ENCODE measurements around the gene TTC16. TPM values are rescaled to one million over a fixed set of nuclear protein-coding genes. Genes with fewer than 3 reads are reported as not detected.
A peak's percentile ranks its signal among the peaks of the same experiment; 100 is the strongest.

The TTC16 gene
- total RNA-seq, 2 experiments from 2014 or later = 1.6 to 2.1 TPM

DNA sequence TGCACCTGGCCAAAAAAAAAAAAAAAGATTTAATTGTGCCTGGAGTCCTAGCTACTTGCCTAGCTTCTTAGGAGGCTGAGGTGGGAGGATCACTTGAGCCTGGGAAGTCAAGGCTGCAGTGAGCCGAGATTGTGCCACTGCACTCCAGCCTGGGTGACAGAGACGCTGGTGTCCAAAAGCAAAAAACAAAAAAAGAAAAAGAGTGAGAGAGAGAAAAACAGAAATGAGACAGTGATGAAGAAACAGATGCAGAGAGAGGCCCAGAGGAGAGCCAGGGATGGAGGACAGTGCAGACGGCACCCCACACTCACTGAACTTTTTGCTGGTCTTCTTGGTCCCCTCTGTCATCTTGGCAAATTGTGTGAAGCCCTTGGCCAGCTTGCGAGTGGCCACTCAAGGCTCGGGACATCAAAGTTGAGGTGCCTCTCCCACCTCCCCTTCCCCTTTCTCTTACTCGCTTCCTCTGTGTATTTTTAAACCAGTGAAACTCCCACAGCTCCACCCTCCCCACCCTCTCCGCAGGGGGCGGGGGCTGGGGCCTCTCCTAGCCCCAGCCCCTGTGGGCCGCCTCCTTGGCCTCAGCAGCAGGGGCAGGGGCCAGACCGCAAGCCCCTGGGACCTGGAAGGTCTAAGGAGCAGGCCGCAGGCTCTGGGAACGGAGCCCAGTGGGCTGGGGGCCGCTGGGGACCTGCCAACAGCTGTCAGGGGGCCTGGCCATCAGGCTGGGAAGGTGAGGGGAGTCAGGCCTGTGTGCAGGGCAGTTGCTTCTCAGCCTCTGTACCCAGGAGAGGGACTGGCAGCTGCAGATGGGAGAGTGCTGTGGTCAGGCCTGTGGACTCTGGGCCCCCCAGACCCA is 62.6 kb downstream of the TTC16 start, which contains the start of gene SH2D3C:
TSS of gene SH2D3C (minus strand) at position 387 of the 856 bp plus-strand sequence. CDS start at position 348, 39 bp downstream.
- Histone ChIP-seq H3K4me3 (ENCODE audit: low read length) (peak within 1 kb of the TSS; percentile 80), H3K4me1 (ENCODE audit: insufficient read depth, low read length) (peaks cover 88% of the 10 kb centered on the region), H3K36me3 (ENCODE audit: insufficient read depth, low read length) (peaks cover 12% of the 10 kb centered on the region), H3K9me3 (ENCODE audit: control insufficient read depth in 1 of 2, insufficient read depth in 1 of 2, low read length in 2 of 2) (no peaks in the 10 kb centered on the region), H3K27me3 (ENCODE audit: control insufficient read depth in 1 of 2, insufficient read depth in 2 of 2, low read length in 2 of 2) (no peaks in the 10 kb centered on the region), H3K27ac (ENCODE audit: low read depth in 1 of 2, low read length in 2 of 2) (peak within 1 kb of the TSS; percentile 86 to 90)
- peaks cover 69% of the 10 kb centered on the region for H3K4me1 Mint-ChIP-seq (ENCODE audit: low read depth)
- peak within 1 kb of the TSS; percentile 96 for H3K4me3 Mint-ChIP-seq
- TF ChIP-seq, protein P1, sequence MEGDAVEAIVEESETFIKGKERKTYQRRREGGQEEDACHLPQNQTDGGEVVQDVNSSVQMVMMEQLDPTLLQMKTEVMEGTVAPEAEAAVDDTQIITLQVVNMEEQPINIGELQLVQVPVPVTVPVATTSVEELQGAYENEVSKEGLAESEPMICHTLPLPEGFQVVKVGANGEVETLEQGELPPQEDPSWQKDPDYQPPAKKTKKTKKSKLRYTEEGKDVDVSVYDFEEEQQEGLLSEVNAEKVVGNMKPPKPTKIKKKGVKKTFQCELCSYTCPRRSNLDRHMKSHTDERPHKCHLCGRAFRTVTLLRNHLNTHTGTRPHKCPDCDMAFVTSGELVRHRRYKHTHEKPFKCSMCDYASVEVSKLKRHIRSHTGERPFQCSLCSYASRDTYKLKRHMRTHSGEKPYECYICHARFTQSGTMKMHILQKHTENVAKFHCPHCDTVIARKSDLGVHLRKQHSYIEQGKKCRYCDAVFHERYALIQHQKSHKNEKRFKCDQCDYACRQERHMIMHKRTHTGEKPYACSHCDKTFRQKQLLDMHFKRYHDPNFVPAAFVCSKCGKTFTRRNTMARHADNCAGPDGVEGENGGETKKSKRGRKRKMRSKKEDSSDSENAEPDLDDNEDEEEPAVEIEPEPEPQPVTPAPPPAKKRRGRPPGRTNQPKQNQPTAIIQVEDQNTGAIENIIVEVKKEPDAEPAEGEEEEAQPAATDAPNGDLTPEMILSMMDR (IDR thresholded peaks at IDR 0.05) = no peak
- intact Hi-C loops (cut with DNase I, micrococcal nuclease) = no loop called here
- ChIA-PET POLR2A (interaction anchor here (0.6 to 2.2 kb wide), 7 partner anchors 9 to 1034 kb away, joined by 3 to 16 read pairs (median 3); no protein-coding TSS in a partner anchor), CTCF (interaction anchor here (0.6 to 3.4 kb wide), 3 partner anchors 44 to 143 kb away, joined by 3 to 17 read pairs (median 4); partner anchors contain the start of gene TOR2A)
- DNase-seq (peak in 9 of 14 experiments; percentile 41 to 67 (median 62)), ATAC-seq (ENCODE audit: poor library complexity) (peak; percentile 37)
- H3K27me3 Mint-ChIP-seq = no peaks in the 10 kb centered on the region
- H3K9me3 Mint-ChIP-seq = no peaks in the 10 kb centered on the region
- peaks cover 28% of the 10 kb centered on the region for H3K36me3 Mint-ChIP-seq (ENCODE audit: low read depth)
- peak within 1 kb of the TSS; percentile 97 for H3K27ac Mint-ChIP-seq

DNA sequence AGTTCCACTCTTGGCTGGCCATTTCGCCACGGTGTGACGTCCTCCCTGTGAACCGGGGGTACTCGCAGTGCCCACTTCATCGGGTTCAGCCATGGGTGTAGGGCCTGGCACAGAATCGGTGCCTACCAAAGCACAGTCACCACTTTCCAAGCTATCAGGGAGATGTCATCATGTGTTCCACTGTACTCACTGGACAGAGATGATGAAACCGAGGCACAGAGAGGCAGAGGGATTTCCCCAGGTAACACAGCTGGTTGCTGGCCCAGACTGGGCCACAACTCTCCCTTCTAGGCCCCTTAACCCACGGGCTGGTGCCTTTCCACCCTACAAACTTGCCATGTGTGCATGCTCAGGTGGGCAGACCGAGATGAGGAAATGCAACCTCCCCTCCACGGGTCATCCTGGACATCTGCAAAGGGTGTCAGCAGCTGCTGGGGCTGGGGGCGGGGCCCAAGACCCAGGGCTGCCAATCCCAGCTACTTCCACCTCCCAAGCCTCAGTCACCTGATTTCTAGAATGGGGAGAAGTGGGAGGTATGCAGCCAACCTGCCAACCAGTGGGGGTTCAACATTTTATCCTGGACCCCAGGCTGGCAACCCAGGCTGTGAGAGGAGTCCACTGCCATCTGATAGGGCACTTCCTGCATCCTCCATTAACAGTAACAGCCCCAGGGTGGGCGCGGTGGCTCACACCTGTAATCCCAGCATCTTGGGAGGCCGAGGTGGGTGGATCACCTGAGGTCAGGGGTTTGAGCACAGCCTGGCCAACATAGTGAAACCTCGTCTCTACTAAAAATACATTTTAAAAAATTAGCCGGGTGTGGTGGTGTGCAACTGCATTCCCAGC is 63.5 kb downstream of the TTC16 start:
- Mint-ChIP-seq H3K4me1 (ENCODE audit: low read depth) (peaks cover 72% of the 10 kb centered on the region), H3K9me3 (no peaks in the 10 kb centered on the region), H3K27ac (peak overlapping the region; percentile 97), H3K36me3 (ENCODE audit: low read depth) (peaks cover 21% of the 10 kb centered on the region), H3K27me3 (no peaks in the 10 kb centered on the region), H3K4me3 (peak overlapping the region; percentile 96)
- DNase-seq = peak in 5 of 14 experiments; percentile 22 to 84 (median 65)
- TF ChIP-seq, protein P1 (IDR thresholded peaks at IDR 0.05) = no peak
- Histone ChIP-seq H3K27me3 (ENCODE audit: control insufficient read depth in 1 of 2, insufficient read depth in 2 of 2, low read length in 2 of 2) (no peaks in the 10 kb centered on the region), H3K36me3 (ENCODE audit: insufficient read depth, low read length) (peaks cover 3% of the 10 kb centered on the region), H3K4me3 (ENCODE audit: low read length) (peak overlapping the region; percentile 80), H3K27ac (ENCODE audit: low read depth in 1 of 2, low read length in 2 of 2) (peak overlapping the region; percentile 86 to 90), H3K4me1 (ENCODE audit: insufficient read depth, low read length) (peaks cover 88% of the 10 kb centered on the region), H3K9me3 (ENCODE audit: control insufficient read depth in 1 of 2, insufficient read depth in 1 of 2, low read length in 2 of 2) (no peaks in the 10 kb centered on the region)
- POLR2A ChIA-PET = interaction anchor here (0.7 to 2.2 kb wide), 5 partner anchors 10 to 90 kb away, joined by 3 to 16 read pairs (median 5); no protein-coding TSS in a partner anchor
- CTCF ChIA-PET = interaction anchor here (0.6 to 3.4 kb wide), 3 partner anchors 45 to 142 kb away, joined by 3 to 17 read pairs (median 3); partner anchors contain the start of gene TOR2A
- intact Hi-C loops (cut with DNase I, micrococcal nuclease) = no loop called here
- peak; percentile 9 for ATAC-seq (ENCODE audit: poor library complexity)
